Measurements from ENCODE around the gene DCTN1.
"Not testable (repeated sequence)": the region's sequence is repeated elsewhere in the genome, so short reads cannot be mapped to it uniquely, and the experiment has no call there.

The DCTN1 gene

GRCh38 chr2:74369976-74370375 lies 10.1 kb downstream of the DCTN1 start:
- no peak for DNase-seq (ENCODE audit: low read depth)

GRCh38 chr2:74368499-74368898 lies 11.6 kb downstream of the DCTN1 start:
- no peak for DNase-seq (ENCODE audit: low read depth)

GRCh38 chr2:74367789-74368188 lies 12.3 kb downstream of the DCTN1 start:
- DNase-seq (ENCODE audit: low read depth) = no peak

- no peak for DNase-seq (ENCODE audit: low read depth)
Observed at GRCh38 chr2:74366036-74366435, 14.1 kb downstream of the DCTN1 start.

GRCh38 chr2:74364533-74365505 lies 15.3 kb downstream of the DCTN1 start:
- no peak for DNase-seq (ENCODE audit: low read depth)

GRCh38 chr2:74361327-74361726 lies 18.8 kb downstream of the DCTN1 start:
- no peak for DNase-seq (ENCODE audit: low read depth)

GRCh38 chr2:74357627-74358026 lies 22.5 kb downstream of the DCTN1 start:
- no peak for DNase-seq (ENCODE audit: low read depth)

- DNase-seq (ENCODE audit: low read depth) = no peak
Observed at GRCh38 chr2:74349889-74350288, 30.2 kb downstream of the DCTN1 start.

GRCh38 chr2:74347742-74348141 lies 32.4 kb downstream of the DCTN1 start:
- DNase-seq (ENCODE audit: low read depth) = no peak

- DNase-seq (ENCODE audit: low read depth) = no peak
Observed at GRCh38 chr2:74347303-74347702, 32.8 kb downstream of the DCTN1 start.

- DNase-seq (ENCODE audit: low read depth) = no peak
Observed at GRCh38 chr2:74345272-74345943, 34.7 kb downstream of the DCTN1 start.

GRCh38 chr2:74343316-74343715 lies 36.8 kb downstream of the DCTN1 start, which contains the start of gene SLC4A5:
Gene SLC4A5 (minus strand): TSS chr2:74343416. CDS start chr2:74315023, 28,393 bp downstream.
- no peak for DNase-seq (ENCODE audit: low read depth)

- not testable (repeated sequence) for DNase-seq (ENCODE audit: low read depth)
Observed at GRCh38 chr2:74336227-74336626, 43.9 kb downstream of the DCTN1 start.

GRCh38 chr2:74334931-74335333 lies 45.2 kb downstream of the DCTN1 start:
- peak; percentile 61 for DNase-seq (ENCODE audit: low read depth)

- DNase-seq (ENCODE audit: low read depth) = no peak
Observed at GRCh38 chr2:74333896-74334586, 46.1 kb downstream of the DCTN1 start.

GRCh38 chr2:74333175-74333574 lies 46.9 kb downstream of the DCTN1 start:
- peak; percentile 45 for DNase-seq (ENCODE audit: low read depth)

GRCh38 chr2:74332550-74333174 lies 47.4 kb downstream of the DCTN1 start:
- DNase-seq (ENCODE audit: low read depth) = no peak

GRCh38 chr2:74328573-74328972 lies 51.5 kb downstream of the DCTN1 start:
- no peak for DNase-seq (ENCODE audit: low read depth)

- no peak for DNase-seq (ENCODE audit: low read depth)
Observed at GRCh38 chr2:74328074-74328473, 52.0 kb downstream of the DCTN1 start.

GRCh38 chr2:74327627-74328026 lies 52.5 kb downstream of the DCTN1 start:
- DNase-seq (ENCODE audit: low read depth) = no peak

- DNase-seq (ENCODE audit: low read depth) = no peak
Observed at GRCh38 chr2:74327199-74327598, 52.9 kb downstream of the DCTN1 start.

- DNase-seq (ENCODE audit: low read depth) = no peak
Observed at GRCh38 chr2:74325815-74326214, 54.3 kb downstream of the DCTN1 start.
